K562 (cell line): ENCODE measurements around the gene FLCN. TPM values are rescaled to one million over a fixed set of nuclear protein-coding genes. Genes with fewer than 3 reads are reported as not detected.

Experiments used
- ATAC-seq: fragments of 200-7000 bp; cut with Tn5 transposase; 3 replicates; pipeline ENCODE4 v1.9.1; 2020; ENCODE audit warnings: moderate library complexity
- BruUV-seq: library from RNA; stranded (reverse); fragments of 400-500 nt; replicated peaks from 2 replicates; lab custom pipeline; 2021; lab: Mats Ljungman, UMichigan
- CTCF ChIA-PET: fragments of 300-600 bp; formaldehyde crosslinking; extraction: SDS; loops from one replicate; lab custom pipeline; 2021; ENCODE audit warnings: low intra/inter-chr PET ratio; lab: Yijun Ruan, JAX
- POLR2A ChIA-PET: fragments of 300-600, 350-650 bp; sonication (Branson Sonifier 250); formaldehyde crosslinking; extraction: SDS; loops from one replicate; lab custom pipeline; 2021; ENCODE audit warnings: antibody characterized with exemption, inconsistent platforms; lab: Yijun Ruan, JAX
- DNase-seq, 4 experiments: peaks; one replicate each; pipeline versions ENCODE4 v3.0.0 to v3.0.0-alpha.2; 2011 to 2018; ENCODE audit warnings: low spot score in 3 of 4, mixed read lengths in 3 of 4; ENCODE audit errors: extremely low read depth in 1 of 4
- FAIRE-seq: peaks from 2 replicates; lab custom pipeline; 2011; peaks lifted over from hg19 to GRCh38; lab: Jason Lieb, UNC
- H2AFZ ChIP-seq: 2 replicates; pipeline ENCODE4 v1.6.0; 2011; ENCODE audit warnings: low read depth, low read length, control low read depth, inconsistent platforms
- H3K27ac ChIP-seq: fragments of 200-600 bp; 3 replicates; pipeline ENCODE4 v1.8.0; 2011; ENCODE audit warnings: low read depth, mild to moderate bottlenecking, control low read depth, inconsistent platforms, low read length, moderate library complexity, mixed read lengths; ENCODE audit errors: extremely low read depth
- H3K27me3 ChIP-seq, 2 experiments: fragments of 300-600 bp in 1 of 2; 2 replicates in 1 of 2; 3 replicates in 1 of 2; pipeline versions ENCODE4 v1.6.0 to v1.8.0; 2011; ENCODE audit warnings: inconsistent platforms in 2 of 2, low read length in 2 of 2, mild to moderate bottlenecking in 1 of 2, mixed read lengths in 1 of 2, moderate library complexity in 1 of 2; ENCODE audit not compliant: control insufficient read depth in 2 of 2, insufficient read depth in 2 of 2
- H3K36me3 ChIP-seq: fragments of 300-600 bp; 3 replicates; pipeline ENCODE4 v1.8.0; 2011; ENCODE audit warnings: mild to moderate bottlenecking, low read length, inconsistent platforms; ENCODE audit not compliant: control insufficient read depth, insufficient read depth
- H3K4me1 ChIP-seq, 2 experiments: fragments of 200-600 bp in 1 of 2; replicated peaks in 1 of 2; 2 replicates in 1 of 2; 3 replicates in 1 of 2; pipeline versions ENCODE4 v1.5.1 to v1.8.0; 2011; ENCODE audit warnings: inconsistent platforms in 2 of 2, low read length in 2 of 2, mild to moderate bottlenecking in 1 of 2, mixed read lengths in 1 of 2, moderate library complexity in 1 of 2; ENCODE audit not compliant: control insufficient read depth in 2 of 2, insufficient read depth in 2 of 2
- H3K4me2 ChIP-seq: 2 replicates; pipeline ENCODE4 v1.6.1; 2011; ENCODE audit warnings: low read length, control low read depth, inconsistent platforms, mixed read lengths; ENCODE audit not compliant: insufficient read depth
- H3K4me3 ChIP-seq: fragments of 200-600 bp; sonication (generic), shearing (Covaris generic); 2 replicates; pipeline ENCODE4 v1.5.1; 2016; ENCODE audit warnings: control low read depth, inconsistent platforms
- H3K79me2 ChIP-seq: fragments of 200-600 bp; 3 replicates; pipeline ENCODE4 v1.8.0; 2011; ENCODE audit warnings: low read length, inconsistent platforms; ENCODE audit not compliant: control insufficient read depth, insufficient read depth
- H3K9ac ChIP-seq, 2 experiments: 2 replicates each; pipeline versions ENCODE4 v1.6.0 to v1.6.1; 2011; ENCODE audit warnings: low read depth in 2 of 2, low read length in 2 of 2, control low read depth in 1 of 2, inconsistent platforms in 1 of 2, mild to moderate bottlenecking in 1 of 2, mixed read lengths in 1 of 2; ENCODE audit not compliant: insufficient read depth in 1 of 2
- H3K9me1 ChIP-seq: one replicate; pipeline ENCODE4 v1.6.0; 2011; ENCODE audit warnings: inconsistent platforms, mild to moderate bottlenecking, low read length, moderate library complexity; ENCODE audit not compliant: control insufficient read depth, insufficient read depth
- H3K9me3 ChIP-seq: replicated peaks from 2 replicates; pipeline ENCODE4 v1.5.1; 2011; ENCODE audit warnings: low read depth, low read length, inconsistent platforms; ENCODE audit not compliant: control insufficient read depth, insufficient read depth
- H4K20me1 ChIP-seq: replicated peaks from 2 replicates; pipeline ENCODE4 v1.6.1; 2011; ENCODE audit warnings: low read length, inconsistent platforms, mixed read lengths; ENCODE audit not compliant: control insufficient read depth, insufficient read depth
- E2F1 ChIP-seq: sonication (generic); formaldehyde crosslinking; IDR thresholded peaks from 2 replicates; pipeline ENCODE4 v1.8.1; 2023; ENCODE audit warnings: mild to moderate bottlenecking, missing genetic modification reagents, moderate library complexity
- ELF1 ChIP-seq: fragments of 200-800 bp; sonication (Bioruptor generic); IDR thresholded peaks from 2 replicates; pipeline ENCODE4 v1.6.1; 2016; ENCODE audit warnings: missing genetic modification characterization, missing compliant biosample characterization
- HDAC2 ChIP-seq: fragments of 450-650 bp; IDR thresholded peaks from 2 replicates; pipeline ENCODE4 v1.6.1; 2016; ENCODE audit warnings: mild to moderate bottlenecking
- HNRNPLL ChIP-seq: fragments of 200-400 bp; formaldehyde crosslinking; IDR thresholded peaks from 2 replicates; pipeline ENCODE4 v1.6.1; 2017; ENCODE audit warnings: low read length, low read depth, mild to moderate bottlenecking; ENCODE audit not compliant: poor library complexity, severe bottlenecking
- NKRF ChIP-seq: fragments of 450-650 bp; IDR thresholded peaks from 2 replicates; pipeline ENCODE4 v1.6.1; 2016; ENCODE audit warnings: borderline replicate concordance
- PRDM10 ChIP-seq: fragments of 450-650 bp; IDR thresholded peaks from 2 replicates; pipeline ENCODE4 v1.6.1; 2018; ENCODE audit not compliant: partially characterized antibody
- RBFOX2 ChIP-seq: fragments of 200-400 bp; formaldehyde crosslinking; IDR thresholded peaks from 2 replicates; pipeline ENCODE4 v1.6.1; 2017; ENCODE audit warnings: low read depth, mild to moderate bottlenecking, low read length, moderate library complexity
- TARDBP ChIP-seq: fragments of 450-650 bp; IDR thresholded peaks from 2 replicates; pipeline ENCODE4 v1.6.1; 2016
- TRIM25 ChIP-seq: fragments of 450-650 bp; IDR thresholded peaks from 2 replicates; pipeline ENCODE4 v1.7.0; 2016; ENCODE audit warnings: borderline replicate concordance
- WGBS: fragments of 100-300 bp; shearing (Covaris generic); methylation state at CpG from one replicate; pipeline ENCODE4 v1.1.6; 2016; ENCODE audit warnings: low coverage, mixed read lengths; ENCODE audit not compliant: insufficient coverage; ENCODE audit errors: missing lambda C conversion rate; 5-methylcytosine and 5-hydroxymethylcytosine counted together
- in situ Hi-C: fragments of 300-500 bp; cut with MboI; formaldehyde crosslinking; loops from 4 replicates; pipeline ENCODE4 v1.15.0; 2018; ENCODE audit warnings: inconsistent platforms, mixed read lengths
- intact Hi-C: fragments of 100-400 bp; cut with micrococcal nuclease; formaldehyde crosslinking; loops from 2 replicates; pipeline ENCODE4 v1.14.2; 2022
- polyA plus RNA-seq, 8 experiments: library from polyadenylated mRNA; depleted of rRNA in 4 of 8; stranded (reverse) in 5 of 8; unstranded in 3 of 8; fragments of >200 nt; fragmentation: Nextera tagmentation in 2 of 8; fragmentation: Illumina TruSeq in 1 of 8; extraction: Ambion mirVana in 2 of 8; extraction: Trizol in 1 of 8; gene quantifications; 2 replicates each; pipeline versions ENCODE4 v1.2.1 to v1.2.3, GENCODE V29; 2011 to 2014; ENCODE audit warnings: inconsistent platforms in 1 of 8, missing spikeins in 1 of 8
- total RNA-seq, 7 experiments: library from RNA; depleted of rRNA in 6 of 7; stranded (reverse); fragments of >200 nt in 6 of 7; fragmentation: Illumina TruSeq in 2 of 7; extraction: Trizol in 2 of 7; gene quantifications; 2 replicates each; pipeline versions ENCODE4 v1.2.1 to v1.2.3, GENCODE V29; 2011 to 2021; ENCODE audit warnings: low replicate concordance in 1 of 7

The FLCN gene
- total and polyA plus RNA-seq, 9 of the 15 experiments (the other 6 are each of a cell fraction or from before 2014, with no cell fraction given), result 1.6 to 33.5 (median 10.9) TPM

- no peak for TF ChIP-seq HNRNPLL
- peak; percentile 25; the same call in 1 of the 2 replicates for TF ChIP-seq NKRF
- no peak for TF ChIP-seq TRIM25
Observed at GRCh38 chr17:17204635-17205231, 32.2 kb downstream of the FLCN start (continued).

GRCh38 chr17:17204041-17204591, 32.9 kb downstream of the FLCN start:
- peaks cover 10 to 39% of the 10 kb centered on the region in 2 experiments; a peak in 4 of 5 replicates for H3K4me1 ChIP-seq
- WGBS, result 31% methylated on average over 12 of the region's 15 CpGs
- peaks cover 48% of the 10 kb centered on the region; the same call in 2 of the 3 replicates for H3K36me3 ChIP-seq
- H3K4me3 ChIP-seq, result peak overlapping the region; percentile 66
- ATAC-seq (no peak), DNase-seq (no peak), FAIRE-seq (no peak)
- intact Hi-C loops, result no loop called here
- H3K27ac ChIP-seq, result peak overlapping the region; percentile 92
- H4K20me1 ChIP-seq, result no peaks in the 10 kb centered on the region
- BruUV-seq, result no TSS peak
- ChIA-PET POLR2A (interaction anchor here (0.8 kb wide), 1 partner anchor 16 kb away, joined by 3 read pairs; no protein-coding TSS in a partner anchor), CTCF (no interaction called here)
- no peaks in the 10 kb centered on the region for H3K27me3 ChIP-seq
- no peaks in the 10 kb centered on the region for H3K9me1 ChIP-seq
- peak overlapping the region; percentile 84 for H3K4me2 ChIP-seq
- H3K79me2 ChIP-seq, result peaks cover 47% of the 10 kb centered on the region
- H3K9ac ChIP-seq, result peak overlapping the region; percentile 88 to 97
- no peak overlapping the region for H2AFZ ChIP-seq
- no peaks in the 10 kb centered on the region for H3K9me3 ChIP-seq
- in situ Hi-C loops, result no loop called here
- no peak for TF ChIP-seq PRDM10
- 0 out of 2 replicates have a peak, but pooled peaks have one; percentile 12 for TF ChIP-seq RBFOX2
- no peak for TF ChIP-seq TARDBP
- no peak for TF ChIP-seq E2F1 (CRISPR knock-in tag)
- no peak for TF ChIP-seq HDAC2
- no peak for TF ChIP-seq ELF1 (tag)
